SU-DHL-6 (cell line): ENCODE results near the gene UCMA.

ENCODE experiments used
- H2AFZ ChIP-seq: fragments of 200-600 bp; sonication (generic); 2 replicates; pipeline ENCODE4 v1.6.1; 2014; ENCODE audit warnings: low read depth, mild to moderate bottlenecking, moderate library complexity, mixed read lengths, antibody characterized with exemption, low read length; ENCODE audit not compliant: severe bottlenecking
- H3F3A ChIP-seq: fragments of 200-600 bp; shearing (Covaris generic); 2 replicates; pipeline ENCODE4 v1.6.0; 2016; ENCODE audit warnings: antibody characterized with exemption, mild to moderate bottlenecking; ENCODE audit not compliant: insufficient read depth
- H3K27ac ChIP-seq: fragments of 200-600 bp; sonication (generic); 2 replicates; pipeline ENCODE4 v1.5.1; 2016; ENCODE audit warnings: low read depth, mild to moderate bottlenecking, low read length, moderate library complexity, mixed read lengths
- H3K27me3 ChIP-seq: fragments of 200-600 bp; sonication (generic), shearing (Covaris generic); 2 replicates; pipeline ENCODE4 v1.6.0; 2014; ENCODE audit warnings: mild to moderate bottlenecking, low read length
- H3K36me3 ChIP-seq: fragments of 200-600 bp; sonication (generic); 2 replicates; pipeline ENCODE4 v1.6.1; 2014; ENCODE audit warnings: mild to moderate bottlenecking, low read length, mixed read lengths
- H3K4me2 ChIP-seq: fragments of 300-600, 200-600 bp; shearing (Covaris generic), sonication (generic); 2 replicates; pipeline ENCODE4 v1.6.0; 2014; ENCODE audit warnings: low read length, low read depth, mild to moderate bottlenecking; ENCODE audit not compliant: poor library complexity, severe bottlenecking
- H3K4me3 ChIP-seq: fragments of 200-600 bp; sonication (generic); 2 replicates; pipeline ENCODE4 v1.5.1; 2014; ENCODE audit warnings: antibody characterized with exemption, low read length, mild to moderate bottlenecking, mixed read lengths; ENCODE audit not compliant: insufficient read depth, poor library complexity, severe bottlenecking
- H3K79me2 ChIP-seq: fragments of 200-600 bp; sonication (generic); 2 replicates; pipeline ENCODE4 v1.6.1; 2014; ENCODE audit warnings: mild to moderate bottlenecking, low read length, moderate library complexity; ENCODE audit not compliant: insufficient read depth
- H3K9ac ChIP-seq: fragments of 200-600 bp; sonication (generic); 2 replicates; pipeline ENCODE4 v1.7.0; 2014; ENCODE audit warnings: mild to moderate bottlenecking, low read length
- H3K9me2 ChIP-seq: fragments of 200-600 bp; sonication (generic); replicated peaks from 2 replicates; pipeline ENCODE4 v1.6.1; 2014; ENCODE audit warnings: low read length; ENCODE audit not compliant: insufficient read depth
- H3K9me3 ChIP-seq: fragments of 200-600 bp; sonication (generic); 2 replicates; pipeline ENCODE4 v1.6.1; 2014; ENCODE audit warnings: low read length, mixed read lengths; ENCODE audit not compliant: insufficient read depth
- H4K20me1 ChIP-seq: fragments of 200-600 bp; sonication (generic); 2 replicates; pipeline ENCODE4 v1.6.1; 2014; ENCODE audit warnings: low read depth, mild to moderate bottlenecking, antibody characterized with exemption, low read length, moderate library complexity, mixed read lengths
- CTCF ChIP-seq: fragments of 200-600 bp; sonication (generic); IDR thresholded peaks from one replicate; pipeline ENCODE4 v1.5.1; 2017; ENCODE audit warnings: antibody characterized with exemption, mild to moderate bottlenecking, low read length, moderate library complexity; ENCODE audit not compliant: insufficient read depth, poor library complexity, severe bottlenecking
- EZH2phosphoT487 ChIP-seq: fragments of 200-600 bp; sonication (generic), shearing (Covaris generic); conservative IDR thresholded peaks from 2 replicates; pipeline ENCODE4 v1.6.1; 2018; ENCODE audit warnings: mild to moderate bottlenecking, antibody characterized with exemption, low read length, moderate library complexity, mixed read lengths

The UCMA gene

GRCh38 chr10:13233358-13233757 lies 816 bp downstream of the UCMA start:
- Histone ChIP-seq H3K79me2 (no peaks in the 10 kb centered on the region), H3K27me3 (no peaks in the 10 kb centered on the region), H4K20me1 (no peaks in the 10 kb centered on the region), H3K36me3 (no peaks in the 10 kb centered on the region), H3K9me3 (no peaks in the 10 kb centered on the region), H3K9ac (no peak overlapping the region), H3K4me3 (no peak overlapping the region), H3K9me2 (no peaks in the 10 kb centered on the region), H2AFZ (no peak overlapping the region), H3K27ac (no peak overlapping the region), H3K4me2 (no peak overlapping the region), H3F3A (no peaks in the 10 kb centered on the region)
- no peak for TF ChIP-seq CTCF

- Histone ChIP-seq H3K27me3 (no peaks in the 10 kb centered on the region), H3K27ac (no peak overlapping the region), H3K9me3 (no peaks in the 10 kb centered on the region), H3K9me2 (no peaks in the 10 kb centered on the region), H4K20me1 (no peaks in the 10 kb centered on the region), H3K9ac (no peak overlapping the region), H3K4me3 (no peak overlapping the region), H3K36me3 (no peaks in the 10 kb centered on the region), H2AFZ (no peak overlapping the region), H3F3A (no peaks in the 10 kb centered on the region), H3K79me2 (no peaks in the 10 kb centered on the region), H3K4me2 (no peak overlapping the region)
- no peak for TF ChIP-seq EZH2phosphoT487
- no peak for TF ChIP-seq CTCF
Measured at GRCh38 chr10:13231808-13232207, 2.4 kb downstream of the UCMA start.

GRCh38 chr10:13231190-13231589 lies 3.0 kb downstream of the UCMA start:
- Histone ChIP-seq H2AFZ (no peak overlapping the region), H3K79me2 (no peaks in the 10 kb centered on the region), H3K9me3 (no peaks in the 10 kb centered on the region), H4K20me1 (no peaks in the 10 kb centered on the region), H3K27me3 (no peaks in the 10 kb centered on the region), H3K36me3 (no peaks in the 10 kb centered on the region), H3K27ac (no peak overlapping the region), H3K9me2 (no peaks in the 10 kb centered on the region), H3K4me2 (no peak overlapping the region), H3F3A (no peaks in the 10 kb centered on the region), H3K9ac (no peak overlapping the region), H3K4me3 (no peak overlapping the region)
- TF ChIP-seq CTCF (no peak), EZH2phosphoT487 (no peak)

GRCh38 chr10:13227031-13227430 lies 7.1 kb downstream of the UCMA start:
- Histone ChIP-seq H3K9ac (no peak overlapping the region), H3K27me3 (no peaks in the 10 kb centered on the region), H3F3A (no peaks in the 10 kb centered on the region), H3K36me3 (no peaks in the 10 kb centered on the region), H2AFZ (no peak overlapping the region), H3K9me2 (no peaks in the 10 kb centered on the region), H3K4me2 (no peak overlapping the region), H3K27ac (no peak overlapping the region), H3K79me2 (no peaks in the 10 kb centered on the region), H3K9me3 (no peaks in the 10 kb centered on the region), H3K4me3 (no peak overlapping the region), H4K20me1 (no peaks in the 10 kb centered on the region)
- TF ChIP-seq EZH2phosphoT487 (no peak), CTCF (no peak)
